Nephron progenitor cell (in vitro differentiated cells): ENCODE measurements around the gene ZNF467.

Experiments
- DNase-seq: peaks from one replicate; pipeline ENCODE4 v3.0.0; 2021
- H3K27ac Mint-ChIP-seq: 2 replicates; pipeline ENCODE4 v1.8.0; 2021; ENCODE audit warnings: mild to moderate bottlenecking, moderate library complexity, mixed read lengths
- H3K27me3 Mint-ChIP-seq: 2 replicates; pipeline ENCODE4 v1.8.0; 2021; ENCODE audit warnings: mild to moderate bottlenecking, low read depth, mixed read lengths; ENCODE audit not compliant: poor library complexity
- H3K36me3 Mint-ChIP-seq: 2 replicates; pipeline ENCODE4 v1.8.0; 2021; ENCODE audit warnings: low read depth, mixed read lengths
- H3K4me1 Mint-ChIP-seq: 2 replicates; pipeline ENCODE4 v1.8.0; 2021; ENCODE audit warnings: mixed read lengths
- H3K4me3 Mint-ChIP-seq: 2 replicates; pipeline ENCODE4 v1.8.0; 2021; ENCODE audit warnings: mild to moderate bottlenecking, moderate library complexity, mixed read lengths
- H3K9me3 Mint-ChIP-seq: 2 replicates; pipeline ENCODE4 v1.8.0; 2021; ENCODE audit warnings: mild to moderate bottlenecking, moderate library complexity, mixed read lengths
- CTCF ChIP-seq: fragments of 200-600 bp; sonication (generic); IDR thresholded peaks from 2 replicates; pipeline ENCODE4 v1.5.0; 2021; ENCODE audit warnings: antibody characterized with exemption

ZNF467 gene

GRCh38 chr7:149773446-149774236, at the start of gene ZNF467:
Gene ZNF467, minus strand, starts transcription at chr7:149773588. Its CDS starts 2,556 bp downstream, at chr7:149771032.
- no peak for TF ChIP-seq CTCF
- peaks cover 36% of the 10 kb centered on the region for H3K27me3 Mint-ChIP-seq
- DNase-seq = peak; percentile 72
- peak within 1 kb of the TSS; percentile 84 for H3K4me3 Mint-ChIP-seq
- H3K27ac Mint-ChIP-seq = peak within 1 kb of the TSS; percentile 71
- H3K36me3 Mint-ChIP-seq = peaks cover 18% of the 10 kb centered on the region
- no peaks in the 10 kb centered on the region for H3K9me3 Mint-ChIP-seq
- peaks cover 60% of the 10 kb centered on the region for H3K4me1 Mint-ChIP-seq

- Mint-ChIP-seq H3K4me3 (no peak overlapping the region), H3K27me3 (peaks cover 5% of the 10 kb centered on the region), H3K36me3 (no peaks in the 10 kb centered on the region), H3K4me1 (peaks cover 17% of the 10 kb centered on the region), H3K27ac (peak overlapping the region; percentile 81), H3K9me3 (no peaks in the 10 kb centered on the region)
- DNase-seq = no peak
- TF ChIP-seq CTCF = no peak
Measured at GRCh38 chr7:149822353-149822943, 49.1 kb upstream of the ZNF467 start.

- H3K9me3 Mint-ChIP-seq = no peaks in the 10 kb centered on the region
- H3K36me3 Mint-ChIP-seq = no peaks in the 10 kb centered on the region
- no peak for TF ChIP-seq CTCF
- DNase-seq = no peak
- no peak overlapping the region for H3K27ac Mint-ChIP-seq
- H3K4me1 Mint-ChIP-seq = peaks cover 10% of the 10 kb centered on the region
- H3K4me3 Mint-ChIP-seq = no peak overlapping the region
- H3K27me3 Mint-ChIP-seq = peaks cover 4% of the 10 kb centered on the region
Measured at GRCh38 chr7:149821191-149822148, 48.1 kb upstream of the ZNF467 start.

- H3K4me1 Mint-ChIP-seq = peaks cover 10% of the 10 kb centered on the region
- H3K36me3 Mint-ChIP-seq = no peaks in the 10 kb centered on the region
- no peak for TF ChIP-seq CTCF
- no peak overlapping the region for H3K4me3 Mint-ChIP-seq
- DNase-seq = no peak
- no peak overlapping the region for H3K27ac Mint-ChIP-seq
- H3K27me3 Mint-ChIP-seq = peaks cover 4% of the 10 kb centered on the region
- no peaks in the 10 kb centered on the region for H3K9me3 Mint-ChIP-seq
Measured at GRCh38 chr7:149820622-149821190, 47.3 kb upstream of the ZNF467 start.

GRCh38 chr7:149819961-149820340, 46.6 kb upstream of the ZNF467 start:
- no peaks in the 10 kb centered on the region for H3K36me3 Mint-ChIP-seq
- no peak overlapping the region for H3K27ac Mint-ChIP-seq
- DNase-seq = no peak
- H3K4me3 Mint-ChIP-seq = no peak overlapping the region
- peaks cover 4% of the 10 kb centered on the region for H3K27me3 Mint-ChIP-seq
- TF ChIP-seq CTCF = no peak
- H3K4me1 Mint-ChIP-seq = peaks cover 7% of the 10 kb centered on the region
- no peaks in the 10 kb centered on the region for H3K9me3 Mint-ChIP-seq
